Gastroesophageal sphincter (tissue), 4 donors: Measurements from ENCODE around the gene LZTS3. TPM values are rescaled to one million over a fixed set of nuclear protein-coding genes. Genes with fewer than 3 reads are reported as not detected.
A peak's percentile ranks its signal among the peaks of the same experiment; 100 is the strongest.

ENCODE experiments used
- ATAC-seq: fragments of 150-250 bp; one replicate; pipeline ENCODE4 v1.9.1; 2016; ENCODE audit warnings: mild to moderate bottlenecking, moderate library complexity
- H3K27ac ChIP-seq, 4 donors: fragments of 200-600 bp; sonication (generic) in 3 of 4; 1 replicate in 3 of 4; 2 replicates in 1 of 4; pipeline ENCODE4 v1.5.1; 2016 to 2019
- H3K27me3 ChIP-seq: fragments of 200-600 bp; sonication (generic); one replicate; pipeline ENCODE4 v1.5.1; 2019
- H3K36me3 ChIP-seq, 2 donors: fragments of 200-600 bp; sonication (generic); one replicate each; pipeline ENCODE4 v1.5.1; 2019; ENCODE audit warnings: control low read depth in 1 of 2
- H3K4me1 ChIP-seq, 3 donors: fragments of 200-600 bp; sonication (generic); 1 replicate in 2 of 3; 2 replicates in 1 of 3; pipeline ENCODE4 v1.5.1; 2016 to 2019; ENCODE audit warnings: control low read depth in 2 of 3
- H3K4me3 ChIP-seq, 2 donors: fragments of 200-600 bp; sonication (generic); one replicate each; pipeline ENCODE4 v1.5.1; 2019; ENCODE audit warnings: mild to moderate bottlenecking in 1 of 2, moderate library complexity in 1 of 2
- H3K9me3 ChIP-seq, 3 donors: fragments of 200-600 bp; sonication (generic); one replicate each; pipeline ENCODE4 v1.5.1; 2017 to 2019; ENCODE audit warnings: control low read depth in 2 of 3
- CTCF ChIP-seq, 4 experiments: fragments of 200-600 bp in 2 of 4; fragments of 450-650 bp in 2 of 4; sonication (generic) in 1 of 4; IDR thresholded peaks; one replicate each; pipeline ENCODE4 v1.5.1; 2017 to 2019; ENCODE audit warnings: antibody characterized with exemption in 4 of 4, mild to moderate bottlenecking in 2 of 4, moderate library complexity in 2 of 4
- EP300 ChIP-seq: sonication (generic); formaldehyde crosslinking; IDR thresholded peaks from one replicate; pipeline ENCODE4 v1.6.1; 2017; ENCODE audit warnings: antibody characterized with exemption, mild to moderate bottlenecking
- POLR2A ChIP-seq, 2 donors: fragments of 450-650 bp; IDR thresholded peaks; one replicate each; pipeline ENCODE4 v1.6.1; 2017; ENCODE audit warnings: antibody characterized with exemption in 2 of 2, mild to moderate bottlenecking in 2 of 2, moderate library complexity in 1 of 2
- POLR2AphosphoS5 ChIP-seq: sonication (generic); formaldehyde crosslinking; IDR thresholded peaks from one replicate; pipeline ENCODE4 v1.6.1; 2017; ENCODE audit warnings: antibody characterized with exemption
- WGBS, 2 donors: methylation state at CpG; one replicate each; pipeline ENCODE4 v1.1.5; 2018; ENCODE audit warnings: low coverage in 1 of 2; 5-methylcytosine and 5-hydroxymethylcytosine counted together
- total RNA-seq, 4 donors: library from RNA; depleted of rRNA; stranded (reverse); fragments of >200 nt; gene quantifications; one replicate each; pipeline ENCODE4 v1.1.0, GENCODE V29; 2016

LZTS3 gene
- total RNA-seq, 4 donors from 2014 or later: 11.3 to 17.0 (median 12.2) TPM

GRCh38 chr20:3163099-3164042 lies 10.0 kb downstream of the LZTS3 start:
- H3K36me3 ChIP-seq: no peaks in the 10 kb centered on the region
- H3K9me3 ChIP-seq: no peaks in the 10 kb centered on the region
- H3K4me1 ChIP-seq: peaks cover 3 to 35% (median 9%) of the 10 kb centered on the region in 3 donors
- H3K27me3 ChIP-seq: peaks cover 11% of the 10 kb centered on the region
- TF ChIP-seq CTCF (IDR thresholded peaks at IDR 0.05) (no peak), EP300 (no peak), POLR2A (IDR thresholded peaks at IDR 0.05) (no peak), POLR2AphosphoS5 (no peak)
- no peak overlapping the region for H3K27ac ChIP-seq
- no peak for ATAC-seq
- WGBS, 2 donors: 78% methylated on average over 6 of the region's 14 CpGs; no CpG with 5 or more reads in 1 of the 2 donors
- H3K4me3 ChIP-seq: no peak overlapping the region

GRCh38 chr20:3162080-3162611 lies 11.2 kb downstream of the LZTS3 start:
- no peak overlapping the region for H3K27ac ChIP-seq
- H3K27me3 ChIP-seq: no peaks in the 10 kb centered on the region
- TF ChIP-seq EP300: no peak
- H3K36me3 ChIP-seq: no peaks in the 10 kb centered on the region
- peaks cover 11 to 47% (median 20%) of the 10 kb centered on the region in 3 donors for H3K4me1 ChIP-seq
- no peaks in the 10 kb centered on the region for H3K9me3 ChIP-seq
- ATAC-seq: no peak
- 32 to 86% methylated on average over 4 to 9 of the region's 11 CpGs for WGBS, 2 donors
- H3K4me3 ChIP-seq: no peak overlapping the region

GRCh38 chr20:3161316-3162079 lies 11.9 kb downstream of the LZTS3 start:
- Histone ChIP-seq H3K4me1 (peaks cover 14 to 54% (median 26%) of the 10 kb centered on the region in 3 donors), H3K36me3 (no peaks in the 10 kb centered on the region), H3K4me3 (no peak overlapping the region), H3K9me3 (no peaks in the 10 kb centered on the region), H3K27ac (no peak overlapping the region), H3K27me3 (no peaks in the 10 kb centered on the region)
- no peak for ATAC-seq
- WGBS, 2 donors: 67 to 71% methylated on average over 3 to 4 of the region's 5 CpGs
- TF ChIP-seq CTCF (IDR thresholded peaks at IDR 0.05): no peak
- no peak for TF ChIP-seq POLR2AphosphoS5
- no peak for TF ChIP-seq EP300
- no peak for TF ChIP-seq POLR2A (IDR thresholded peaks at IDR 0.05)

- WGBS, 2 donors: 86 to 93% methylated on average over 6 of the region's 6 CpGs
- TF ChIP-seq CTCF (IDR thresholded peaks at IDR 0.05) (no peak), POLR2A (IDR thresholded peaks at IDR 0.05) (no peak), POLR2AphosphoS5 (no peak), EP300 (no peak)
- no peak for ATAC-seq
- H3K36me3 ChIP-seq: no peaks in the 10 kb centered on the region
- peak overlapping the region in 1 of 2 donors; percentile 62 for H3K4me3 ChIP-seq
- H3K4me1 ChIP-seq: peaks cover 14 to 58% (median 23%) of the 10 kb centered on the region in 3 donors
- no peaks in the 10 kb centered on the region for H3K9me3 ChIP-seq
- H3K27me3 ChIP-seq: no peaks in the 10 kb centered on the region
- peak overlapping the region in 1 of 4 donors; percentile 91 for H3K27ac ChIP-seq
Observed at GRCh38 chr20:3160418-3160817, 12.9 kb downstream of the LZTS3 start.

GRCh38 chr20:3158968-3159431 lies 14.3 kb downstream of the LZTS3 start:
- TF ChIP-seq POLR2A (IDR thresholded peaks at IDR 0.05) (no peak), POLR2AphosphoS5 (no peak), EP300 (no peak), CTCF (IDR thresholded peaks at IDR 0.05) (no peak)
- WGBS, 2 donors: 0 to 4% methylated on average over 7 to 9 of the region's 10 CpGs
- Histone ChIP-seq H3K27ac (peak overlapping the region; percentile 61 to 91 (median 84)), H3K36me3 (peaks cover 0 to 11% of the 10 kb centered on the region in 2 donors), H3K4me1 (peaks cover 14 to 52% (median 23%) of the 10 kb centered on the region in 3 donors), H3K9me3 (no peaks in the 10 kb centered on the region), H3K27me3 (no peaks in the 10 kb centered on the region), H3K4me3 (peak overlapping the region; percentile 62 to 76)
- no peak for ATAC-seq
